ENCODE data around the gene MTRR.

DNA sequence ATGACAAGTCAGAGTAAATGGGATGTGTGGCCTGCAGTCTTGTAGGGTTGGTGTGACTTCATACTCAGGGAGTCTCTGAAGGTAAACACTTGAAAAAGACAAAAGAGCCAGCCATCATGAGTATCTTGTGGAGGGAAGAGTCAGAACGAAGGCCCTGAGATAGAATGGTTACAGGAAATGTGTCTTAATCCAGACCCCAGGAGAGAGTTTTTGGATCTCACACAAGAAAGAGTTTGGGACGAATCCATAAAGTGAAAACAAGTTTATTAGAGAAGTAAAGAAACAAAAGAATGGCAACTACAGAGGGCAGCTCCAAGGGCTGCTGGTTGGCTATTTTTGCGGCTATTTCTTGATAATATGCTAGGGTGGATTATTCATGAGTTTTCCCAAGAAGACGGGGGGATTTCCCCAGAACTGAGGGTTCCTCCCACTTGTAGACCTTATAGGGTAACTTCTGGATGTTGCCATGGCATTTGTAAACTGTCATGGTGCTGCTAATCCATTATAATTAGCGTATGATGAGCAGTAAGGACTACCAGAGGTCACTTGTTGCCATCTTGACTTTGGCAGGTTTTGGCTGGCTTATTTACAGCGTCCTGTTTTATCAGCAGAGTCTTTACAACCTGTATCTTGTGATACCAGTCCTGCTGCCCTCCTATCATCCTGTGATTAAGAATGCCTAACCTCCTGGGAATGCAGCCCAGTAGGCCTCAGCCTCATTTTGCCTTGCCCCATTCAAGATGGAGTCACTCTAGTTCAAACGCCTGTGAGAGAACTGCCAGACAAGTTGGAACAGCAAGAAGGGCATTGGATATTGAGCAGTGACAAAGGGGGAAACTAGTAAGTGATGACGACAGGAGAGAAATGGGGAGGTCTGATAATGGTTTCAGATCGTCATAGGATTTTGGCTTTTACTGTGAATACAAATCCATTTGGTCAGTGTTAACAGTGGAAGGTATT is 34.0 kb downstream of the MTRR start:
- TF ChIP-seq, protein P1, sequence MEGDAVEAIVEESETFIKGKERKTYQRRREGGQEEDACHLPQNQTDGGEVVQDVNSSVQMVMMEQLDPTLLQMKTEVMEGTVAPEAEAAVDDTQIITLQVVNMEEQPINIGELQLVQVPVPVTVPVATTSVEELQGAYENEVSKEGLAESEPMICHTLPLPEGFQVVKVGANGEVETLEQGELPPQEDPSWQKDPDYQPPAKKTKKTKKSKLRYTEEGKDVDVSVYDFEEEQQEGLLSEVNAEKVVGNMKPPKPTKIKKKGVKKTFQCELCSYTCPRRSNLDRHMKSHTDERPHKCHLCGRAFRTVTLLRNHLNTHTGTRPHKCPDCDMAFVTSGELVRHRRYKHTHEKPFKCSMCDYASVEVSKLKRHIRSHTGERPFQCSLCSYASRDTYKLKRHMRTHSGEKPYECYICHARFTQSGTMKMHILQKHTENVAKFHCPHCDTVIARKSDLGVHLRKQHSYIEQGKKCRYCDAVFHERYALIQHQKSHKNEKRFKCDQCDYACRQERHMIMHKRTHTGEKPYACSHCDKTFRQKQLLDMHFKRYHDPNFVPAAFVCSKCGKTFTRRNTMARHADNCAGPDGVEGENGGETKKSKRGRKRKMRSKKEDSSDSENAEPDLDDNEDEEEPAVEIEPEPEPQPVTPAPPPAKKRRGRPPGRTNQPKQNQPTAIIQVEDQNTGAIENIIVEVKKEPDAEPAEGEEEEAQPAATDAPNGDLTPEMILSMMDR (IDR thresholded peaks at IDR 0.05) = no peak
- no peak for TF ChIP-seq ZFX (IDR thresholded peaks at IDR 0.05; ENCODE audit: borderline replicate concordance)
